Small intestine (tissue), 7 donors: Measurements from ENCODE around the gene NFIB. TPM values are rescaled to one million over a fixed set of nuclear protein-coding genes. Genes with fewer than 3 reads are reported as not detected.

ENCODE experiments used
- DNase-seq, 2 donors: peaks; one replicate each; pipeline versions ENCODE4 v3.0.0 to v3.0.0-alpha.2; 2013
- FAIRE-seq: peaks from 2 replicates; lab custom pipeline; 2012; peaks lifted over from hg19 to GRCh38; lab: Jason Lieb, UNC
- H3K27ac ChIP-seq, 3 donors: one replicate each; pipeline ENCODE4 v1.5.1; 2013; ENCODE audit warnings: low read length in 2 of 3, mild to moderate bottlenecking in 2 of 3, control low read depth in 1 of 3, inconsistent platforms in 1 of 3, low read depth in 1 of 3, moderate library complexity in 1 of 3
- H3K27me3 ChIP-seq, 3 donors: one replicate each; pipeline ENCODE4 v1.6.1; 2013; ENCODE audit warnings: low read length in 3 of 3, inconsistent platforms in 1 of 3; ENCODE audit not compliant: control insufficient read depth in 3 of 3, insufficient read depth in 3 of 3
- H3K36me3 ChIP-seq, 3 donors: one replicate each; pipeline ENCODE4 v1.6.1; 2013; ENCODE audit warnings: low read length in 3 of 3, inconsistent platforms in 1 of 3, low read depth in 1 of 3, mild to moderate bottlenecking in 1 of 3, moderate library complexity in 1 of 3; ENCODE audit not compliant: control insufficient read depth in 3 of 3, insufficient read depth in 2 of 3
- H3K4me1 ChIP-seq, 3 donors: one replicate each; pipeline ENCODE4 v1.6.1; 2013; ENCODE audit warnings: low read length in 2 of 3, inconsistent platforms in 1 of 3, low read depth in 1 of 3, mild to moderate bottlenecking in 1 of 3, moderate library complexity in 1 of 3; ENCODE audit not compliant: control insufficient read depth in 3 of 3, insufficient read depth in 2 of 3
- H3K4me3 ChIP-seq, 3 donors: one replicate each; pipeline ENCODE4 v1.5.1; 2013; ENCODE audit warnings: low read length in 3 of 3, control low read depth in 1 of 3, inconsistent platforms in 1 of 3, low read depth in 1 of 3, mild to moderate bottlenecking in 1 of 3, moderate library complexity in 1 of 3
- H3K9me3 ChIP-seq, 2 donors: one replicate each; pipeline ENCODE4 v1.6.1; 2013; ENCODE audit warnings: low read depth in 1 of 2, low read length in 1 of 2; ENCODE audit not compliant: control insufficient read depth in 2 of 2, insufficient read depth in 1 of 2
- WGBS, 3 donors: extraction: QIAGEN DNeasy Blood & Tissue Kit; methylation state at CpG; one replicate each; pipeline ENCODE4 v1.1.7; 2013; 5-methylcytosine and 5-hydroxymethylcytosine counted together
- polyA plus RNA-seq, 4 donors: library from polyadenylated mRNA; stranded (reverse) in 3 of 4; unstranded in 1 of 4; fragments of 200-250 nt in 3 of 4; fragments of 120-200 nt in 1 of 4; gene quantifications; one replicate each; pipeline versions ENCODE4 v1.2.1 to v1.2.3, GENCODE V29; 2013
- donor health status: healthy with polysubstance abuse.
- donor health status: control.
- donor health status: control.
- donor health status: Bipolar disorder and iron deficiency.
- donor health status: healthy.

The NFIB gene
- polyA plus RNA-seq, 4 donors = 5.1 to 15.9 (median 9.5) TPM

- Histone ChIP-seq H3K27me3 (no peaks in the 10 kb centered on the region), H3K27ac (no peak overlapping the region), H3K36me3 (no peaks in the 10 kb centered on the region), H3K4me1 (no peaks in the 10 kb centered on the region), H3K9me3 (no peaks in the 10 kb centered on the region), H3K4me3 (no peak overlapping the region)
- WGBS, 3 donors = 81 to 84% (median 83%) methylated on average over 5 of the region's 5 CpGs
- DNase-seq = no peak
- FAIRE-seq = no peak
These were observed 241.1 kb downstream of the NFIB start for GRCh38 chr9:14072850-14073249.

- H3K27me3 ChIP-seq = no peaks in the 10 kb centered on the region
- FAIRE-seq (no peak), DNase-seq (no peak)
- H3K4me3 ChIP-seq = no peak overlapping the region
- no peaks in the 10 kb centered on the region for H3K4me1 ChIP-seq
- 84 to 91% (median 90%) methylated on average over 5 of the region's 5 CpGs for WGBS, 3 donors
- H3K27ac ChIP-seq = no peak overlapping the region
- H3K36me3 ChIP-seq = no peaks in the 10 kb centered on the region
- no peaks in the 10 kb centered on the region for H3K9me3 ChIP-seq
These were observed 242.5 kb downstream of the NFIB start for GRCh38 chr9:14071484-14071883.

GRCh38 chr9:14068690-14069089 is 245.3 kb downstream of the NFIB start:
- H3K4me3 ChIP-seq = no peak overlapping the region
- WGBS, 3 donors = 87 to 94% (median 92%) methylated on average over 4 of the region's 4 CpGs
- H3K9me3 ChIP-seq = no peaks in the 10 kb centered on the region
- H3K4me1 ChIP-seq = no peaks in the 10 kb centered on the region
- H3K27me3 ChIP-seq = no peaks in the 10 kb centered on the region
- no peak overlapping the region for H3K27ac ChIP-seq
- FAIRE-seq (no peak), DNase-seq (no peak)
- H3K36me3 ChIP-seq = no peaks in the 10 kb centered on the region

- FAIRE-seq = no peak
- Histone ChIP-seq H3K27me3 (no peaks in the 10 kb centered on the region), H3K36me3 (no peaks in the 10 kb centered on the region), H3K27ac (no peak overlapping the region), H3K9me3 (no peaks in the 10 kb centered on the region), H3K4me1 (no peaks in the 10 kb centered on the region), H3K4me3 (no peak overlapping the region)
- WGBS, 3 donors = 78 to 91% (median 84%) methylated on average over 4 of the region's 4 CpGs
- no peak for DNase-seq
These were observed 247.1 kb downstream of the NFIB start for GRCh38 chr9:14066831-14067230.

GRCh38 chr9:14066032-14066431 is 247.9 kb downstream of the NFIB start:
- no peak overlapping the region for H3K27ac ChIP-seq
- H3K9me3 ChIP-seq = no peaks in the 10 kb centered on the region
- FAIRE-seq (no peak), DNase-seq (no peak)
- no peaks in the 10 kb centered on the region for H3K36me3 ChIP-seq
- 91 to 94% (median 91%) methylated on average over 4 of the region's 4 CpGs for WGBS, 3 donors
- H3K27me3 ChIP-seq = no peaks in the 10 kb centered on the region
- no peaks in the 10 kb centered on the region for H3K4me1 ChIP-seq
- no peak overlapping the region for H3K4me3 ChIP-seq

GRCh38 chr9:14064940-14065339 is 249.0 kb downstream of the NFIB start:
- H3K4me1 ChIP-seq = no peaks in the 10 kb centered on the region
- 89 to 96% (median 96%) methylated on average over 2 of the region's 2 CpGs for WGBS, 3 donors
- no peaks in the 10 kb centered on the region for H3K9me3 ChIP-seq
- no peaks in the 10 kb centered on the region for H3K27me3 ChIP-seq
- DNase-seq (no peak), FAIRE-seq (no peak)
- no peak overlapping the region for H3K4me3 ChIP-seq
- H3K27ac ChIP-seq = no peak overlapping the region
- no peaks in the 10 kb centered on the region for H3K36me3 ChIP-seq

GRCh38 chr9:14063756-14064155 is 250.2 kb downstream of the NFIB start:
- H3K9me3 ChIP-seq = no peaks in the 10 kb centered on the region
- H3K27ac ChIP-seq = no peak overlapping the region
- no peaks in the 10 kb centered on the region for H3K36me3 ChIP-seq
- no peak overlapping the region for H3K4me3 ChIP-seq
- no peaks in the 10 kb centered on the region for H3K4me1 ChIP-seq
- DNase-seq (no peak), FAIRE-seq (no peak)
- 84 to 88% (median 88%) methylated on average over 1 of the region's 1 CpG for WGBS, 3 donors
- no peaks in the 10 kb centered on the region for H3K27me3 ChIP-seq

GRCh38 chr9:14062586-14063221 is 251.2 kb downstream of the NFIB start:
- DNase-seq (no peak), FAIRE-seq (no peak)
- H3K4me1 ChIP-seq = no peaks in the 10 kb centered on the region
- H3K27me3 ChIP-seq = no peaks in the 10 kb centered on the region
- no peak overlapping the region for H3K4me3 ChIP-seq
- H3K27ac ChIP-seq = no peak overlapping the region
- 77 to 79% (median 79%) methylated on average over 9 of the region's 9 CpGs for WGBS, 3 donors
- no peaks in the 10 kb centered on the region for H3K9me3 ChIP-seq
- H3K36me3 ChIP-seq = no peaks in the 10 kb centered on the region
